NCI-H524 (cell line): ENCODE results near the gene SLC25A11.

Experiments used
- DNase-seq, 2 experiments: peaks; one replicate each; lab custom pipeline; 2025; lab: John Stamatoyannopoulos, UW

Gene SLC25A11

GRCh38 chr17:4966844-4967538 lies 27.1 kb upstream of the SLC25A11 start:
- DNase-seq, result peak; percentile 96 to 99

DNA sequence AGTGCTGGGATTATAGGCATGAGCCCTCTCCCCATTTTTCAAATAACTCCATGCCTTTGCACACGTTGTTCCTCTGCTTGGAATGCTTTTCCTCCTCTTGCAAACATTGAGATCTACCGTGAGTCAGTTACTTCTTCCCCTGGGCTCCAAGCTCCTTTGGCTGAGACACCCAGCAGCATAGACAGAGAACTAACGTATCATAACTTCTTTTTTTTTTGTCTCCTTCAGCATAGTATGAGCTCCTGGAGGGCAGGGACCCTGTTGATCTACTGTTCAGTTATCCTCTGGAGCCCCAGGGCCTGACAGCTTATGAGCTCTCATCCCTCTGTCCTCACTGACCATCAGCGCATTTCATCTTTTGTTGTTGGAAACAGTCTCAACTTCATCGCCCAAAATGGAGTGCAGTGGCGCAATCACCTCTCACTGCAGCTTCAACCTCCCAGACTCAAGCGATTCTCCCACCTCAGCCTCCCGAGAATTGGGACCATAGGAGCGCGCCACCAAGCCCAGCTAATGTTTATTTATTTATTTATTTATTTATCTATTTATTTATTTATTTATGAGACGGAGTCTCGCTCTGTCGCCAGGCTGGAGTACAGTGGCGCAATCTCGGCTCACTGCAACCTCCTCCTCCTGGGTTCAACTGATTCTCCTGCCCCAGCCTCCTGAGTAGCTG lies 25.6 kb upstream of the SLC25A11 start:
- no peak for DNase-seq

DNA sequence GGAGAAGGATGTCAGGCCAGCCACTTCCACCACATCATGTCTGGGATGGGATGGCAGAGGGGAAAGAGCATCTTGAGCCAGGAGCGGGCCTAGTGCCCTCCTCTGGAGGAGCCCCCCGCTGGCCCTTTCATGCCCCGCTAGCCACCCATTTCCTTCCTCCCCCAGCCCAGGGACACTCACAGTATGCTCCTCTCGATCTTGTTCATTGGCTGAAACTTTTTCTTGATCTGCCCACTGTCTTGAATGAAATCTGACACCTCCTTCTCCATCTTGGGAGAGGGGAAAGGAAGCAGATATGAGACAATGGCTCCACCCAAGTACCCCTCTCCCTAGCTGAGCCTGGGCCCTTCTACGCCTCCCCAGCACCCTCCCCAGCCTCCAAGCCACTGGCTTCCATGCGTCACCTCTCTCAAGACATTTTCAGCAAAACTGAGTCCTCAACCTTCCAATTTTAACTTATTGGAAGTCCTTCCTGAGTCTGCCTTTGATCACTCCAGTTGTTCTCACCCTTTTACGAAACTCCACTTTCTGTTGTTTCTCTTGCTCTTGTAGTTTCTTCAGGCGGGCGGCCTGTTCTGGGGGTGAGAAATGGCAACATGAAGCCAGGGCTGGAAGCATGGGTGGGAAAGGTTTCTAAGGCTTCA lies 20.6 kb upstream of the SLC25A11 start:
- DNase-seq, result no peak

GRCh38 chr17:4959261-4959965 lies 19.6 kb upstream of the SLC25A11 start:
- no peak for DNase-seq

DNA sequence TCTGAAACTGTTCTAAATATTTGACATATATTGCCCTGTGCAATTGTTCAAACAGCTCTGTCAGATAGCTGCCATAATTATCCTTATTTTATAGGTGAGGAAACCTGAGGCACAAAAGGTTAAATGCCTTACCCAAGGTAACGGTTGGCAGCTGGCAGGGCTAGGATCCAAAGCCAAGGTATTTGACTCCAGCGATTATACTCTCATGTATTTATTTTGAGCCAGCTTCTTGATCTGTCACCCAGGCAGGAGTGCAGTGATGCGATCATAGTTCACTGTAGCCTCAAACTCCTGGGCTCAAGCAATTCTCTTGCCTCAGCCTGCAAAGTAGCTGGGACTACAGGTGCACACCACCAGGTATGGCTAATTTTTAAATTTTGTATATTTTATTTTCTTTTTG lies 18.3 kb upstream of the SLC25A11 start:
- no peak for DNase-seq

DNA sequence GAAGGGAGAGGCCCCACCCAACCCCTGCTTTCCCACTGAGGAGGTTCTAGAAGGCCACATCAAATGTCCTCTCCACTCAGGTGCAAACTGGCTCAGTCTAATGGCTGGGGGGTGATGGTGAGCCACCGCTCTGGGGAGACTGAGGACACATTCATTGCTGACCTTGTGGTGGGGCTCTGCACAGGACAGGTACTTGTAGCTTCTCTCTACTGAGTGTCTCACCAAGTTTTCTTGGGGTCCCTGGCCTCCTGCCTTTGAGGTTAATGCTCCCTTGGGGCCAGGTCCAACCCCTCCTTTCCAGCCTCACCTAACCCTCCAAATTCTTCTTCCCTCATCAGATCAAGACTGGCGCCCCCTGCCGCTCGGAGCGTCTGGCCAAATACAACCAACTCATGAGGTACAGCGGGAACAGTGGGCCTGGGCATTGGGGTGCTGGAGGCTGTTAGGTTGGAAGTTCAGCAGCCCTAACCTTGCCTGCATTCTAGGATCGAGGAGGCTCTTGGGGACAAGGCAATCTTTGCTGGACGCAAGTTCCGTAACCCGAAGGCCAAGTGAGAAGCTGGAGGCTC lies 16.7 kb upstream of the SLC25A11 start:
- no peak for DNase-seq

- DNase-seq, result no peak
Observed at GRCh38 chr17:4955091-4955490, 15.2 kb upstream of the SLC25A11 start.

DNA sequence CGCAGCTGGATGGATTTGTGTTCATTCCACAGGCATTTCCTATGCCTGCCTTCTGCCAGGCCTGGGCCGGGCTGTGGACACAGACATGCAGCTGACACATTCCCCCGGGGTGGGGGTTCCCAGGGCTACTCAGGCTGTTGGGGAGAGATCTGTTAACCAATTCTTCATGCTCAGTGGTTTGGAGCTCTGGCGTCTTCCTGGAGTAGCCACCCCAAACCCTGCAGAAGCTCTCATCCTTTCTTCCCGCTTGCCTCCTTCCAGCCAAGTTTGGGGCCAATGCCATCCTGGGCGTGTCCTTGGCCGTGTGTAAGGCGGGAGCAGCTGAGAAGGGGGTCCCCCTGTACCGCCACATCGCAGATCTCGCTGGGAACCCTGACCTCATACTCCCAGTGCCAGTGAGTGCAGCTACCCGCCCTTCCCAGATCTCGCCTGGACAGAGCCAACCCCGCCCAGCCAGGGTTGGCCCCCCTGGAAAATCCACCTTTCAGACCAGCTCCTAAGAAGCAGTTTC lies 13.7 kb upstream of the SLC25A11 start:
- no peak for DNase-seq

DNA sequence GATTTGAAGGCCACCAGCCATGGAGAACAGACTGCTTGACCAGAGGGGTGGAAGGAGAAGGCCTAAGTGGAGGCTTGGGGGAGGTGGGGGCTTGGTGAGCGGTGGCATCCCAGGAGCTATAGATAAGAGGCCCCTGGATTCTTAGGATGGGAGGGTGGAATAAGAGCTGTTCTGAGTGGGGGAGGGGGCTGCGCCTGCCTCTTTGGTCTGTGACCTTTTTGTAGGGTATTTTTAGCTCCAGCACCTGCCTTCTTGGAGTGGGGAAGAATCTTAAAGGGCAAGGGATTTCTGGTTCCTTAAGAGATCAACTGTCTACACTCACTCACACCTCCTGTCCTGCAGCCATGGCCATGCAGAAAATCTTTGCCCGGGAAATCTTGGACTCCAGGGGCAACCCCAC lies 11.6 kb upstream of the SLC25A11 start:
- DNase-seq, result no peak

- DNase-seq, result peak; percentile 61 to 80
Observed at GRCh38 chr17:4950746-4951204, 10.9 kb upstream of the SLC25A11 start, which contains the start of gene ENO3. TSS of gene ENO3 (plus strand) at chr17:4951119. CDS start at chr17:4951830, 711 bp downstream.

GRCh38 chr17:4950075-4950745 lies 10.4 kb upstream of the SLC25A11 start:
- DNase-seq, result peak in 1 of 2 experiments; percentile 36

DNA sequence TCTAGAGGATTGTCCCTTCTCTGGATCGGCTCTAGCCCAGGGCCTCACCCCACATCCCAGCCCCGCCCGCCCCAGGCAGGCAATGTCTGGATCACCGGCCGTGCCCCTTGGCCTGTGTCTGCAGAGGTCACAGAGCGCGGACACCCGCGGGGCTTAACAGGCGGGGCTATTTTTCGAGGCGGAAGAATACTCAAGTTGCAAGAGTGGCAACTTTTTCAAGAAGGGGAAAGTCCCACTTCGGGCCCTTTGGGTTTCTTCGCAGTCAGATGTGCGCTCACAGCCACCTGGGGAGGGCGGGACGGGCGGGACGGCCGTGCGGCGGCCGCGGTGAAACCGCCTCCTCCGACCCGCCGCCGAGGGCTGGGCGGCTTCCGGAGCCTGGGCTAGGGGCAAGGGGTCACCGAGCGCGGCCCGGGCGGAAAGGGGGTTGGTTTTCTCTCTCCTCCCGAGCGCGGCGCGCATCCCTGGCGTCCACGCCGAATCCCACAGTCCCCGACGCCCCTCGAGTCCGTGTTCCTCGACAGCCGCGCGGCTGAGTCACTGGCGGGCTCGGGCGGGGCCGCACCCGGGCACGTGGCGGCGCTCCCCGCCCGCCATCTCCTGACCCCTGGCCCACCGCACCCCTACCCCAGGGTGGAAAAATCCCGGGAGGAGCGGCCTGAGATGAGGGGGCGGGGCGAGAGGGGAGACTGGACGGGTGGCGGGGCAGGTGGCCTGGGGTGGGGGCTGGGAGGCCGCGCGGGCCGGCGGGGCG lies 9.7 kb upstream of the SLC25A11 start:
- peak; percentile 63 to 68 for DNase-seq

GRCh38 chr17:4948931-4949320 lies 9.1 kb upstream of the SLC25A11 start:
- peak; percentile 60 to 82 for DNase-seq

- DNase-seq, result peak; percentile 69 to 79
Observed at GRCh38 chr17:4948166-4948930, 8.5 kb upstream of the SLC25A11 start, which contains the start of gene PFN1. TSS of gene PFN1 (minus strand) at chr17:4948530. CDS start at chr17:4948394, 136 bp downstream.

- DNase-seq, result peak in 1 of 2 experiments; percentile 42
Observed at GRCh38 chr17:4947411-4948165, 7.7 kb upstream of the SLC25A11 start.

GRCh38 chr17:4947010-4947410 lies 7.2 kb upstream of the SLC25A11 start:
- DNase-seq, result no peak

GRCh38 chr17:4946312-4946976 lies 6.6 kb upstream of the SLC25A11 start:
- no peak for DNase-seq

DNA sequence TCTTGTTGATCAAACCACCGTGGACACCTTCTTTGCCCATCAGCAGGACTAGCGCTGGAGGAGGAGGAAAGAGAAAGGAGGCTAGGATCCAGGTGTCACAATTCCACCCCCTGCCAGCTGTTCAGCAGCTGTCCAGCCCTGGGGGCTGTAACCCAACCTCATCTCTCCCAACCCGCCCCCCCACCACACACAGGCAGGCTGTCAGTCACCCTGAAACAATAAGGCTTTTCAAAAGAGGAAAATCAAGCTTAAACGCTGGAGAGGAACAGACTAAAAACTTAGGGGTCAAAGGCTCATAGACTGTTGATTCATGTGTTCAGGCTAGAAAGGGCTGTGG lies 6.1 kb upstream of the SLC25A11 start:
- no peak for DNase-seq
